ENCODE data around the gene ORAI2.

ORAI2 gene

DNA sequence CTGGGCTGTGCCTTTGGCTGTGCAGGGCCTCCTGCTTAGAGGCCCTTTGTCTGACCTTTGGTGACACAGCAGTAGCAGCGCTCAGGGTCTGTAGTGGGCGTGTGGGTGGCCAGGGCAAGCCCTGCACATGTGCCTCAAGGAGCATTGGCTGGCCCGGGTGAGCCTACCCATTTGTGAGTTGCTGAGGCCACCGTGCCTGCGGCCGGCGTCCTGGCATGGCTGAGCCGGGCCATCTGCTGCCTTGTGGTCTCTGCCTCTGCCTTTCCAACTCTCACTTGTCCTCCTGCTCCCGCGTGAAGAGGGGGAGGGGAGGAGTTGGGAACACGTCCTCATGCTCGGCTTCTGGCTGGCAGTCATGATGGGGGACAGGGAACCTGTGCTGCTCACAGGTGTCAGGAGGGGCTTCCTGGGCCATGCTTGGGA, 9.2 kb upstream of the ORAI2 start:
- TF ChIP-seq, protein P1, sequence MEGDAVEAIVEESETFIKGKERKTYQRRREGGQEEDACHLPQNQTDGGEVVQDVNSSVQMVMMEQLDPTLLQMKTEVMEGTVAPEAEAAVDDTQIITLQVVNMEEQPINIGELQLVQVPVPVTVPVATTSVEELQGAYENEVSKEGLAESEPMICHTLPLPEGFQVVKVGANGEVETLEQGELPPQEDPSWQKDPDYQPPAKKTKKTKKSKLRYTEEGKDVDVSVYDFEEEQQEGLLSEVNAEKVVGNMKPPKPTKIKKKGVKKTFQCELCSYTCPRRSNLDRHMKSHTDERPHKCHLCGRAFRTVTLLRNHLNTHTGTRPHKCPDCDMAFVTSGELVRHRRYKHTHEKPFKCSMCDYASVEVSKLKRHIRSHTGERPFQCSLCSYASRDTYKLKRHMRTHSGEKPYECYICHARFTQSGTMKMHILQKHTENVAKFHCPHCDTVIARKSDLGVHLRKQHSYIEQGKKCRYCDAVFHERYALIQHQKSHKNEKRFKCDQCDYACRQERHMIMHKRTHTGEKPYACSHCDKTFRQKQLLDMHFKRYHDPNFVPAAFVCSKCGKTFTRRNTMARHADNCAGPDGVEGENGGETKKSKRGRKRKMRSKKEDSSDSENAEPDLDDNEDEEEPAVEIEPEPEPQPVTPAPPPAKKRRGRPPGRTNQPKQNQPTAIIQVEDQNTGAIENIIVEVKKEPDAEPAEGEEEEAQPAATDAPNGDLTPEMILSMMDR (IDR thresholded peaks at IDR 0.05; ENCODE audit: low read depth, low read length): no peak
- no peak for DNase-seq (ENCODE audit: low read depth in 2 of 2)
- no peak overlapping the region for H3K4me3 ChIP-seq (replicated peaks in 1 of 2; ENCODE audit: low read depth in 2 of 2, low read length in 2 of 2)

DNA sequence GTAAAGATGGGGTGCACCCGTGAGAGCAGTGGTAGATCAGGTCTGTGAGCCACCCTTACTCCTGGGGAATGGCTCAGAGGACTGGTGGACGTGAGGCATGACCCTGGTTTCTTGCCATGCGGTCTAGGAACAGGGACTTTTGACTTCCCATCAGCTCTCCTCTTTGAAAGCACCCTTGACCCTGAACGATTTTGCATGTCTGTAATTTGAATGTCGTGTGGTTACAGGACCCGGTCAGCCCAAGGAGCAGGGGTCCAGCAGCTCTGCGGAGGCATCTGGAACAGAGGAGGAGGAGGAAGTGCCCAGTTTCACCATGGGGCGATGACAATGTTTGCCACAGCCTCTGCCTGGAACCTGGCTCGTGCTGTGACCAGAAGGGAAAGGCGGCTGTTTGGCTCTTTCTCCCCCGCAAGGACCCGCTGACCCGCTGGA, 8.6 kb upstream of the ORAI2 start:
- TF ChIP-seq, protein P1 (IDR thresholded peaks at IDR 0.05; ENCODE audit: low read depth, low read length): no peak
- no peak for DNase-seq (ENCODE audit: low read depth in 2 of 2)
- H3K4me3 ChIP-seq (replicated peaks in 1 of 2; ENCODE audit: low read depth in 2 of 2, low read length in 2 of 2): no peak overlapping the region

DNA sequence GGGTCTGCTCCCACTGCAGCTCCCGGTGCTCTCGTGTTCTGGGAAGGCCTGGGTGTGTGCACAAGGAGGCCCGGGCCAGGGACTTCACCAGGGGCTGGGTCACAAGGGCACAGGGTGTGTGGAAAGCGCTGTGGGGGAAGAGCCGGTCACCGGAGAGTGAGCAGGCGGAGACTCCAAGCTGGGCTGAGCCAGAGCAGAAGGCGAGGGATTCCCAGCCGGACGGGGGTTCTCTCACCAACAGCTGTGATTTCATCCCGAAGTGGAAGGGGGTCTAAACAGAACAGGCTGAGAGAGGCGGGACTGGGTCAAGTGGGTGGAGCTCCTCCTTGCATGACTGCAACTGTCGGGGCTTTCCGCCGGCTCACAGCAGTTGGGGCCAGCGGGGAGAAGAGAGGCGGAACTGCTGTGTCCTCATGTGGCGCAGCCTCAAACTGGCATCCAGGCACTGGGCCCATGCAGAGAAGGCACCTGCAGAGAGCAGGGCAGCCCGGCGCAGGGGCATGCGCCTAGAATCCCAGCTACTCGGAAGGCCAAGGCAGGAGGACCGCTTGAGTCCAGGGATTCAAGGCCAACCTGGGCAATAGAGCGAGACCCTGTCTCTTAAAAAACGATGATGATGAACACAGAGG, 7.6 kb upstream of the ORAI2 start:
- no peak for DNase-seq (ENCODE audit: low read depth in 2 of 2)
- no peak overlapping the region for H3K4me3 ChIP-seq (replicated peaks in 1 of 2; ENCODE audit: low read depth in 2 of 2, low read length in 2 of 2)
- TF ChIP-seq, protein P1 (IDR thresholded peaks at IDR 0.05; ENCODE audit: low read depth, low read length): no peak

DNA sequence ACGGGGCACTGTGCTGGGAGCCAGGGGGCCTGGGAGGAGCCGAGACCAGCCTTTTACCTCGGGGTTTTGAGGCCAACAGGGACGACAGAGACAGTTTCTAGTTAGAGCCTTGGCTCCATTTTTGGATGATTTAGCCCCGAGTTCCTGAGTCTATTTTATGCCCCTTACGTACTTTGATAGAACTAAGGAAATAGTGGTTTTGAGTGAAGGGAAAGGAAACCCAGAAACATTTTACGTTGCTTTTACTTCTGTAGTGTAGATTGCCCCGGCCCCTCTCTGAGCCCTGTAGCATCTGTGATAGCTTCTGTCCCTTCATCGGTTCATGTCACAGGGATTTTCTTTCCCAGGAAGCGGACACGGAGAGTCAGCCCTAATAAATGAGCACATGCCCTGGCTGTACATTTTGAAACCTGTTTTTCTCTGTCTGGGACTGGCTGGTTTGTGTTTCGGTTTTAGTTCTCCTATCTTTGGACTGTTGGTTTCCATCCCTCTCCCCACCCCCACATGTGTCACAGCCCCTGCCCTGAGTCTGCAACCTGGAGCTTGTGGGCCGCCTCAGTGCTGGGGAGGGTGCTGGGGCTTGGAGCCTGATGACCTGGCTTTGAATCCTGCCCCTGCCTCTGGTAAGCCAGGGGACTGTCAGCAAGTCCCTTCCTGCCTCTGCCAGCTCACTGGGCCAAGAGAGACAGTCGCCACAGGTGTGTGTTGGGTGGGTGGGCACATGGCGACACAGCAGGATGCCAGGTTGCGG, 6.9 kb upstream of the ORAI2 start:
- TF ChIP-seq, protein P1 (IDR thresholded peaks at IDR 0.05; ENCODE audit: low read depth, low read length): no peak
- DNase-seq (ENCODE audit: low read depth in 2 of 2): no peak
- H3K4me3 ChIP-seq (replicated peaks in 1 of 2; ENCODE audit: low read depth in 2 of 2, low read length in 2 of 2): no peak overlapping the region

DNA sequence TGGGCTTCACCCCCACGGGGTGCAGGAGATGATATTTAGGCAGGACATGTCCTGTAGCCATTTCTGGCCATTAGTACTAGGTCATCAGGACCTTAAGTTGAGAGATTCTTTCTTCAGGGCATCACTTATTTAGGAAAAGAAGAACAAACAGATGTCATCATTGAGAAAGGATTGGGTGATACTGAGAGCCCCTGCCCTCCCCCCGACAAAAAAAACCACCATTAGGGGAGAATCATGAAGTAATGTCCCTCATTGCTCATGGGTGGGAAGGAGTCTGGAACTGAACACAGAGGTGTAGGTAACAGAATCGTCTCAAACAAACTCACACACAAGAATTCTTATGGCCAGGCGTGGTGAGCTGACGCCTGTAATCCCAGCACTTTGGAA, 6.4 kb upstream of the ORAI2 start:
- TF ChIP-seq, protein P1 (IDR thresholded peaks at IDR 0.05; ENCODE audit: low read depth, low read length): no peak
- DNase-seq (ENCODE audit: low read depth in 2 of 2): no peak
- H3K4me3 ChIP-seq (replicated peaks in 1 of 2; ENCODE audit: low read depth in 2 of 2, low read length in 2 of 2): no peak overlapping the region

DNA sequence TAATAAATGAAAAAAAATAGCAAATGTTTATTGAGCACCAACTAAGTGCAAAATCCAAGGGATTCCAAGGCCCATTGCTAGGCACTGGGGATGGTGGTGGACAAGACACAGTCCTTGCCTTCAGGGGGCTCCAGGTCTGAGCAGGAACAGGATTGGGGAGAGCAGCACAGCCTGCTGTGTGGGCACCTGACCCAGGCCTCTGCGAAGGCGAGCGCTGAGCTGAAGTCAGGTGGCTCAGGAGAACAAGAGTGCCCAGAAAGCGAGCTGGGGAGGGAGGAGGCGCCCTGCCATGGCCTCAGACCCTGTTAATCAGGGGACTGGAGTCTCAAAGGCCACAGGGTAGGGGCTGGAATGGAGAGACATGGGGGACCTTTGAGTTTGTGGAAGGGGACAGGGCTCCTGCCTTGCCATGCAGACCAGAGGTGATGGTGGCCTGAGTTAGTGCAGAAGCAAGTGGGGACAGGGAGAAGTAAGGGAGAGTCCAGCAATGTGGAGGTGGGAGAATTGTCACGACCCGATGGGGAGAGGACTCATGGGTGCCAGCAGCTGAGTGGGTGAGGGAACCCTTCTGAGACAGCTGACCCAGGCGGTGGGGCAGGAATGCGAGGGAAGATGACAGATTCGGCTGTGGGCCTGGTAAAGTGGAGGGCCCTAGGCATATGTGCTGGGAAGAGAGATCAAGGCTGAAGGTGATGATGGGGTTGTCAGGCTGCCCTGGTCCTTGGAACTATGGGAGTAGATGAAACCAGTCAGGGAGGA, 4.1 kb upstream of the ORAI2 start:
- TF ChIP-seq, protein P1 (IDR thresholded peaks at IDR 0.05; ENCODE audit: low read depth, low read length): no peak
- no peak for DNase-seq (ENCODE audit: low read depth in 2 of 2)

More for the DNA sequence above, 4.1 kb upstream of the ORAI2 start:
- H3K4me3 ChIP-seq (replicated peaks in 1 of 2; ENCODE audit: low read depth in 2 of 2, low read length in 2 of 2): no peak overlapping the region
